H9 (cell line): Measurements from ENCODE around the gene GRK3. TPM values are rescaled to one million over a fixed set of nuclear protein-coding genes. Genes with fewer than 3 reads are reported as not detected.

Experiments
- DNase-seq: peaks from one replicate; pipeline ENCODE4 v3.0.0-alpha.2; 2017
- H2AFZ ChIP-seq: one replicate; pipeline ENCODE4 v1.6.1; 2013; ENCODE audit warnings: mild to moderate bottlenecking, low read length, control low read depth, moderate library complexity
- H2AK5ac ChIP-seq: 2 replicates; pipeline ENCODE4 v1.6.1; 2013; ENCODE audit warnings: low read length, control low read depth, mixed read lengths; ENCODE audit not compliant: insufficient read length
- H2BK120ac ChIP-seq: one replicate; pipeline ENCODE4 v1.6.1; 2013; ENCODE audit warnings: low read depth, mild to moderate bottlenecking, low read length, control low read depth, inconsistent platforms; ENCODE audit not compliant: poor library complexity, severe bottlenecking
- H2BK12ac ChIP-seq: 2 replicates; pipeline ENCODE4 v1.6.1; 2013; ENCODE audit warnings: low read length, control low read depth, mixed read lengths, low read depth; ENCODE audit not compliant: insufficient read length
- H2BK15ac ChIP-seq: 2 replicates; pipeline ENCODE4 v1.6.1; 2013; ENCODE audit warnings: low read depth, low read length, control low read depth
- H2BK20ac ChIP-seq: one replicate; pipeline ENCODE4 v1.6.1; 2013; ENCODE audit warnings: low read depth, mild to moderate bottlenecking, low read length, control low read depth, inconsistent platforms; ENCODE audit not compliant: poor library complexity, severe bottlenecking
- H2BK5ac ChIP-seq: 2 replicates; pipeline ENCODE4 v1.6.1; 2013; ENCODE audit warnings: low read length, control low read depth, mixed read lengths; ENCODE audit not compliant: insufficient read length
- H3K14ac ChIP-seq: 2 replicates; pipeline ENCODE4 v1.6.1; 2013; ENCODE audit warnings: low read length, control low read depth; ENCODE audit not compliant: insufficient read depth
- H3K18ac ChIP-seq: 2 replicates; pipeline ENCODE4 v1.6.1; 2013; ENCODE audit warnings: low read depth, mild to moderate bottlenecking, mixed read lengths, low read length, control low read depth; ENCODE audit not compliant: insufficient read length
- H3K23ac ChIP-seq: 2 replicates; pipeline ENCODE4 v1.6.1; 2013; ENCODE audit warnings: low read length, control low read depth, mixed read lengths, low read depth; ENCODE audit not compliant: insufficient read length
- H3K23me2 ChIP-seq: 2 replicates; pipeline ENCODE4 v1.6.1; 2013; ENCODE audit warnings: low read depth, mild to moderate bottlenecking, mixed read lengths, low read length, control low read depth; ENCODE audit not compliant: insufficient read length, poor library complexity, severe bottlenecking
- H3K27ac ChIP-seq: 2 replicates; pipeline ENCODE4 v1.5.1; 2013; ENCODE audit warnings: low read length, control low read depth, mixed read lengths, low read depth; ENCODE audit not compliant: insufficient read length
- H3K27me3 ChIP-seq: 2 replicates; pipeline ENCODE4 v1.6.1; 2013; ENCODE audit warnings: low read length, control low read depth, inconsistent platforms; ENCODE audit not compliant: insufficient read depth
- H3K4ac ChIP-seq: 2 replicates; pipeline ENCODE4 v1.6.1; 2013; ENCODE audit warnings: low read depth, mild to moderate bottlenecking, control low read depth, inconsistent platforms, low read length, moderate library complexity
- H3K4me1 ChIP-seq: 2 replicates; pipeline ENCODE4 v1.6.1; 2013; ENCODE audit warnings: low read length, control low read depth, inconsistent platforms; ENCODE audit not compliant: insufficient read depth
- H3K4me2 ChIP-seq: 2 replicates; pipeline ENCODE4 v1.6.1; 2013; ENCODE audit warnings: low read length, control low read depth, mixed read lengths; ENCODE audit not compliant: insufficient read length, insufficient read depth
- H3K56ac ChIP-seq: 2 replicates; pipeline ENCODE4 v1.6.1; 2013; ENCODE audit warnings: low read depth, mild to moderate bottlenecking, mixed read lengths, low read length, control low read depth; ENCODE audit not compliant: insufficient read length
- H3K79me1 ChIP-seq: 2 replicates; pipeline ENCODE4 v1.6.1; 2013; ENCODE audit warnings: low read depth, mild to moderate bottlenecking, moderate library complexity, low read length, control low read depth, inconsistent platforms; ENCODE audit not compliant: insufficient read depth, poor library complexity, severe bottlenecking
- H3K79me2 ChIP-seq: 2 replicates; pipeline ENCODE4 v1.6.1; 2013; ENCODE audit warnings: low read length, control low read depth, inconsistent platforms; ENCODE audit not compliant: insufficient read depth
- H3K9ac ChIP-seq: 2 replicates; pipeline ENCODE4 v1.6.1; 2013; ENCODE audit warnings: low read length, control low read depth, mixed read lengths; ENCODE audit not compliant: insufficient read length; ENCODE audit errors: extremely low read depth
- H3K9me3 ChIP-seq: one replicate; pipeline ENCODE4 v1.6.1; 2013; ENCODE audit warnings: low read depth, low read length, inconsistent platforms; ENCODE audit not compliant: control insufficient read depth
- H3T11ph ChIP-seq: one replicate; pipeline ENCODE4 v1.6.1; 2013; ENCODE audit warnings: mild to moderate bottlenecking, low read length, control low read depth, inconsistent platforms
- H4K20me1 ChIP-seq: one replicate; pipeline ENCODE4 v1.6.1; 2013; ENCODE audit not compliant: control insufficient read depth, insufficient read length, insufficient read depth
- H4K5ac ChIP-seq: 2 replicates; pipeline ENCODE4 v1.6.1; 2013; ENCODE audit warnings: low read depth, mild to moderate bottlenecking, mixed read lengths, low read length, control low read depth; ENCODE audit not compliant: insufficient read length
- H4K8ac ChIP-seq: replicated peaks from 2 replicates; pipeline ENCODE4 v1.6.1; 2013; ENCODE audit warnings: low read length, control low read depth, mixed read lengths, low read depth; ENCODE audit not compliant: insufficient read length
- H4K91ac ChIP-seq: 2 replicates; pipeline ENCODE4 v1.6.1; 2013; ENCODE audit warnings: low read depth, mild to moderate bottlenecking, moderate library complexity, mixed read lengths, low read length, control low read depth; ENCODE audit not compliant: insufficient read length
- H3K27ac Mint-ChIP-seq, 3 experiments: 2 replicates in 2 of 3; 3 replicates in 1 of 3; pipeline ENCODE4 v1.8.0; 2020 to 2021; ENCODE audit warnings: mixed read lengths in 3 of 3, mild to moderate bottlenecking in 1 of 3, moderate library complexity in 1 of 3
- H3K27me3 Mint-ChIP-seq: 2 replicates; pipeline ENCODE4 v1.8.0; 2021; ENCODE audit warnings: low read depth, mild to moderate bottlenecking, moderate library complexity, mixed read lengths
- H3K36me3 Mint-ChIP-seq, 3 experiments: 2 replicates in 2 of 3; 3 replicates in 1 of 3; pipeline ENCODE4 v1.8.0; 2020 to 2021; ENCODE audit warnings: low read depth in 3 of 3, mixed read lengths in 3 of 3; ENCODE audit not compliant: insufficient read depth in 1 of 3
- H3K4me1 Mint-ChIP-seq, 2 experiments: 2 replicates each; pipeline ENCODE4 v1.8.0; 2020; ENCODE audit warnings: mixed read lengths in 2 of 2
- H3K4me3 Mint-ChIP-seq, 2 experiments: 2 replicates in 1 of 2; 3 replicates in 1 of 2; pipeline ENCODE4 v1.8.0; 2020 to 2021; ENCODE audit warnings: mild to moderate bottlenecking in 2 of 2, mixed read lengths in 2 of 2, moderate library complexity in 1 of 2
- H3K9me3 Mint-ChIP-seq, 2 experiments: 2 replicates in 1 of 2; 3 replicates in 1 of 2; pipeline ENCODE4 v1.8.0; 2020; ENCODE audit warnings: mild to moderate bottlenecking in 2 of 2, mixed read lengths in 2 of 2, moderate library complexity in 1 of 2
- CTCF ChIP-seq: fragments of 200-600 bp; sonication (generic); conservative IDR thresholded peaks from 3 replicates; pipeline ENCODE4 v1.8.0; 2021; ENCODE audit warnings: antibody characterized with exemption, mild to moderate bottlenecking
- WGBS: extraction: QIAGEN DNeasy Blood & Tissue Kit; methylation state at CpG from one replicate; pipeline ENCODE4 v1.1.7; 2013; ENCODE audit warnings: missing lambda C conversion rate, low lambda C conversion rate, mixed read lengths; ENCODE audit not compliant: insufficient read length; ENCODE audit errors: extremely low coverage; 5-methylcytosine and 5-hydroxymethylcytosine counted together
- total RNA-seq: library from RNA; stranded (reverse); gene quantifications from 2 replicates; pipeline ENCODE4 v1.2.1, GENCODE V29; 2021

Gene GRK3
- total RNA-seq, 1 experiment from 2014 or later = 23.9 TPM

- Histone ChIP-seq H3K27me3 (no peaks in the 10 kb centered on the region), H3K4ac (no peak overlapping the region), H4K8ac (no peak overlapping the region), H3K79me1 (no peaks in the 10 kb centered on the region), H2BK5ac (no peak overlapping the region), H4K5ac (no peak overlapping the region), H3K56ac (no peak overlapping the region), H3K4me1 (peaks cover 2% of the 10 kb centered on the region; the same call in 1 of the 2 replicates), H2BK12ac (no peak overlapping the region), H3K18ac (no peak overlapping the region), H3K79me2 (no peaks in the 10 kb centered on the region), H3K14ac (no peak overlapping the region), H2BK15ac (no peak overlapping the region), H3K27ac (no peak overlapping the region), H3K4me2 (no peak overlapping the region), H4K91ac (no peak overlapping the region), H2AFZ (no peak overlapping the region), H3K23ac (no peak overlapping the region), H3K9ac (no peak overlapping the region), H3K23me2 (no peaks in the 10 kb centered on the region), H3T11ph (no peak overlapping the region), H2AK5ac (no peak overlapping the region), H2BK20ac (no peak overlapping the region), H4K20me1 (no peaks in the 10 kb centered on the region), H3K9me3 (no peaks in the 10 kb centered on the region), H2BK120ac (no peak overlapping the region)
- Mint-ChIP-seq H3K4me1 (peaks cover 4% of the 10 kb centered on the region in 2 experiments), H3K4me3 (no peak overlapping the region), H3K9me3 (peaks cover 0 to 4% of the 10 kb centered on the region in 2 experiments; a peak in 1 of 5 replicates), H3K36me3 (peaks cover 9 to 14% (median 11%) of the 10 kb centered on the region in 3 experiments; a peak in 4 of 7 replicates), H3K27ac (no peak overlapping the region), H3K27me3 (no peaks in the 10 kb centered on the region)
- no peak for TF ChIP-seq CTCF
- no peak for DNase-seq
- WGBS = no CpG with 5 or more reads among the region's 2 CpGs
Measured at GRCh38 chr22:25680051-25680450, 115.6 kb downstream of the GRK3 start.
